Neural crest cell (in vitro differentiated cells): ENCODE measurements around the gene SPACA4. TPM values are rescaled to one million over a fixed set of nuclear protein-coding genes. Genes with fewer than 3 reads are reported as not detected.

Experiments used
- DNase-seq: peaks from one replicate; pipeline ENCODE4 v3.0.0; 2021; ENCODE audit warnings: low read depth, mixed read lengths, low spot score
- H3K27ac Mint-ChIP-seq: one replicate; pipeline ENCODE4 v1.8.0; 2021; ENCODE audit warnings: mild to moderate bottlenecking, mixed read lengths; ENCODE audit not compliant: unreplicated experiment
- H3K27me3 Mint-ChIP-seq: 2 replicates; pipeline ENCODE4 v1.8.0; 2021; ENCODE audit warnings: low read depth, mild to moderate bottlenecking, mixed read lengths
- H3K36me3 Mint-ChIP-seq: 2 replicates; pipeline ENCODE4 v1.8.0; 2021; ENCODE audit warnings: low read depth, mild to moderate bottlenecking, mixed read lengths
- H3K4me1 Mint-ChIP-seq: 2 replicates; pipeline ENCODE4 v1.8.0; 2021; ENCODE audit warnings: mixed read lengths
- H3K4me3 Mint-ChIP-seq: one replicate; pipeline ENCODE4 v1.8.0; 2021; ENCODE audit warnings: mild to moderate bottlenecking, mixed read lengths
- H3K9me3 Mint-ChIP-seq: 2 replicates; pipeline ENCODE4 v1.8.0; 2021; ENCODE audit warnings: mixed read lengths
- CTCF ChIP-seq: fragments of 200-600 bp; sonication (generic); conservative IDR thresholded peaks from 2 replicates; pipeline ENCODE4 v1.5.0; 2021; ENCODE audit warnings: antibody characterized with exemption, mild to moderate bottlenecking
- total RNA-seq: library from RNA; stranded (reverse); gene quantifications from 2 replicates; pipeline ENCODE4 v1.2.1, GENCODE V29; 2021

SPACA4 gene
- total RNA-seq, 1 donor from 2014 or later = not detected

DNA sequence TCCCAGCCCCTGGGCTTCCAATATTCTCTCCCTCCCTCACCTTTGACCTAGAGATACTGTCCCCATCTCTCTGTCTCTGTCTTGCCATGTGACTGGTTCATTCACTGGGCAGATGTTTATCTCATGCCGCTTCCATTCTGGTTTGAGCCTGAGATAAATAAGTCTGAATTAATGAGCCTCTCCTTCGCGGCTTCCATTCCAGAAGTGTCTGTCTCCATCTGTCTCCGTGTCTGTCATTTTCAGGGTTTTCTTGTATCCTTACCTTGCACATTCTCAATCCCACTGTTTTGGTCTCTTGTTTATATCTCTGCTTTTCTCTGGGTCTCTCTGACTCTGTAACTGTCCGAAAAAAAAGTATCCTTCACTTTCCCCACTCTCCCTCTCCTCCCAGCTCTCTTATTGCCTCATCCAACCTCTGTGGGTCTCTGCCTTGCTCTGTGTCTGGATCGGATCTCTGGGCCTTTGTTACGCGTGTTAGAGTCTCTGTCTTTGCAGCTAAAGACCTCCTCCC is 17.1 kb downstream of the SPACA4 start:
- no peak for DNase-seq
- no peaks in the 10 kb centered on the region for H3K9me3 Mint-ChIP-seq
- H3K4me1 Mint-ChIP-seq = peaks cover 48% of the 10 kb centered on the region
- peak overlapping the region; percentile 87 for H3K4me3 Mint-ChIP-seq
- H3K27me3 Mint-ChIP-seq = peaks cover 3% of the 10 kb centered on the region
- H3K36me3 Mint-ChIP-seq = peaks cover 9% of the 10 kb centered on the region
- H3K27ac Mint-ChIP-seq = peak overlapping the region; percentile 96
- TF ChIP-seq CTCF = no peak

GRCh38 chr19:48624067-48624594 is 17.6 kb downstream of the SPACA4 start:
- peak; percentile 94 for DNase-seq
- no peaks in the 10 kb centered on the region for H3K9me3 Mint-ChIP-seq
- TF ChIP-seq CTCF = no peak
- H3K4me1 Mint-ChIP-seq = peaks cover 44% of the 10 kb centered on the region
- H3K27me3 Mint-ChIP-seq = peaks cover 1% of the 10 kb centered on the region
- peaks cover 5% of the 10 kb centered on the region for H3K36me3 Mint-ChIP-seq
- H3K27ac Mint-ChIP-seq = peak overlapping the region; percentile 96
- peak overlapping the region; percentile 87 for H3K4me3 Mint-ChIP-seq

GRCh38 chr19:48624791-48625723 is 18.5 kb downstream of the SPACA4 start:
- Mint-ChIP-seq H3K36me3 (peaks cover 4% of the 10 kb centered on the region), H3K9me3 (no peaks in the 10 kb centered on the region), H3K27ac (peak overlapping the region; percentile 83), H3K4me1 (peaks cover 39% of the 10 kb centered on the region), H3K27me3 (peaks cover 3% of the 10 kb centered on the region), H3K4me3 (peak overlapping the region; percentile 87)
- DNase-seq = no peak
- TF ChIP-seq CTCF = no peak

DNA sequence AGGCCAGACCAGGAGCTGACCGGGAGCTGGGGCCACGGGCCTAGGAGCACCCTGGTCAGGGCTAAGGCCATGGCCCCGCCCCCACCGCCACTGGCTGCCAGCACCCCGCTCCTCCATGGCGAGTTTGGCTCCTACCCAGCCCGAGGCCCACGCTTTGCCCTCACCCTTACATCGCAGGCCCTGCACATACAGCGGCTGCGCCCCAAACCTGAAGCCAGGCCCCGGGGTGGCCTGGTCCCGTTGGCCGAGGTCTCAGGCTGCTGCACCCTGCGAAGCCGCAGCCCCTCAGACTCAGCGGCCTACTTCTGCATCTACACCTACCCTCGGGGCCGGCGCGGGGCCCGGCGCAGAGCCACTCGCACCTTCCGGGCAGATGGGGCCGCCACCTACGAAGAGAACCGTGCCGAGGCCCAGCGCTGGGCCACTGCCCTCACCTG is 19.4 kb downstream of the SPACA4 start:
- Mint-ChIP-seq H3K4me1 (peaks cover 44% of the 10 kb centered on the region), H3K36me3 (peaks cover 4% of the 10 kb centered on the region), H3K4me3 (peak overlapping the region; percentile 44), H3K27me3 (peaks cover 5% of the 10 kb centered on the region), H3K9me3 (no peaks in the 10 kb centered on the region), H3K27ac (no peak overlapping the region)
- DNase-seq = no peak
- no peak for TF ChIP-seq CTCF

GRCh38 chr19:48627201-48627864 is 20.8 kb downstream of the SPACA4 start:
- H3K4me3 Mint-ChIP-seq = peak overlapping the region; percentile 49
- H3K27ac Mint-ChIP-seq = no peak overlapping the region

More at GRCh38 chr19:48627201-48627864, 20.8 kb downstream of the SPACA4 start:
- no peaks in the 10 kb centered on the region for H3K9me3 Mint-ChIP-seq
- H3K27me3 Mint-ChIP-seq = peaks cover 11% of the 10 kb centered on the region
- no peaks in the 10 kb centered on the region for H3K36me3 Mint-ChIP-seq
- TF ChIP-seq CTCF = no peak
- DNase-seq = no peak
- H3K4me1 Mint-ChIP-seq = peaks cover 48% of the 10 kb centered on the region
